ENCODE results near the gene TLCD5. TPM values are rescaled to one million over a fixed set of nuclear protein-coding genes. Genes with fewer than 3 reads are reported as not detected.

The TLCD5 gene
- total RNA-seq, 1 experiment from 2014 or later = 8.3 TPM

GRCh38 chr11:120324932-120325810 lies at the start of gene TLCD5 (continued):
- TF ChIP-seq, protein P1, sequence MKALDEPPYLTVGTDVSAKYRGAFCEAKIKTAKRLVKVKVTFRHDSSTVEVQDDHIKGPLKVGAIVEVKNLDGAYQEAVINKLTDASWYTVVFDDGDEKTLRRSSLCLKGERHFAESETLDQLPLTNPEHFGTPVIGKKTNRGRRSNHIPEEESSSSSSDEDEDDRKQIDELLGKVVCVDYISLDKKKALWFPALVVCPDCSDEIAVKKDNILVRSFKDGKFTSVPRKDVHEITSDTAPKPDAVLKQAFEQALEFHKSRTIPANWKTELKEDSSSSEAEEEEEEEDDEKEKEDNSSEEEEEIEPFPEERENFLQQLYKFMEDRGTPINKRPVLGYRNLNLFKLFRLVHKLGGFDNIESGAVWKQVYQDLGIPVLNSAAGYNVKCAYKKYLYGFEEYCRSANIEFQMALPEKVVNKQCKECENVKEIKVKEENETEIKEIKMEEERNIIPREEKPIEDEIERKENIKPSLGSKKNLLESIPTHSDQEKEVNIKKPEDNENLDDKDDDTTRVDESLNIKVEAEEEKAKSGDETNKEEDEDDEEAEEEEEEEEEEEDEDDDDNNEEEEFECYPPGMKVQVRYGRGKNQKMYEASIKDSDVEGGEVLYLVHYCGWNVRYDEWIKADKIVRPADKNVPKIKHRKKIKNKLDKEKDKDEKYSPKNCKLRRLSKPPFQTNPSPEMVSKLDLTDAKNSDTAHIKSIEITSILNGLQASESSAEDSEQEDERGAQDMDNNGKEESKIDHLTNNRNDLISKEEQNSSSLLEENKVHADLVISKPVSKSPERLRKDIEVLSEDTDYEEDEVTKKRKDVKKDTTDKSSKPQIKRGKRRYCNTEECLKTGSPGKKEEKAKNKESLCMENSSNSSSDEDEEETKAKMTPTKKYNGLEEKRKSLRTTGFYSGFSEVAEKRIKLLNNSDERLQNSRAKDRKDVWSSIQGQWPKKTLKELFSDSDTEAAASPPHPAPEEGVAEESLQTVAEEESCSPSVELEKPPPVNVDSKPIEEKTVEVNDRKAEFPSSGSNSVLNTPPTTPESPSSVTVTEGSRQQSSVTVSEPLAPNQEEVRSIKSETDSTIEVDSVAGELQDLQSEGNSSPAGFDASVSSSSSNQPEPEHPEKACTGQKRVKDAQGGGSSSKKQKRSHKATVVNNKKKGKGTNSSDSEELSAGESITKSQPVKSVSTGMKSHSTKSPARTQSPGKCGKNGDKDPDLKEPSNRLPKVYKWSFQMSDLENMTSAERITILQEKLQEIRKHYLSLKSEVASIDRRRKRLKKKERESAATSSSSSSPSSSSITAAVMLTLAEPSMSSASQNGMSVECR (CRISPR knock-in tag; IDR thresholded peaks at IDR 0.05; ENCODE audit: borderline replicate concordance) = no peak
- TF ChIP-seq ZNF219 (CRISPR knock-in tag; IDR thresholded peaks at IDR 0.05; ENCODE audit: borderline replicate concordance) = no peak
- no peak for TF ChIP-seq PREB (CRISPR knock-in tag; IDR thresholded peaks at IDR 0.05; ENCODE audit: borderline replicate concordance)
- TF ChIP-seq RORB (CRISPR knock-in tag; IDR thresholded peaks at IDR 0.05) = no peak
- peak; percentile 96 for TF ChIP-seq FOXP1 (CRISPR knock-in tag; IDR thresholded peaks at IDR 0.05; ENCODE audit: borderline replicate concordance)
- TF ChIP-seq CBFB (CRISPR knock-in tag; IDR thresholded peaks at IDR 0.05; ENCODE audit: low read depth) = no peak
- no peak for TF ChIP-seq TCF7 (CRISPR knock-in tag; IDR thresholded peaks at IDR 0.05; ENCODE audit: low read depth)
- no peak for TF ChIP-seq RELA (CRISPR knock-in tag; IDR thresholded peaks at IDR 0.05; ENCODE audit: borderline replicate concordance)
- no peak for TF ChIP-seq FOXJ3 (CRISPR knock-in tag; IDR thresholded peaks at IDR 0.05; ENCODE audit: borderline replicate concordance)
- TF ChIP-seq CDX4 (CRISPR knock-in tag; IDR thresholded peaks at IDR 0.05; ENCODE audit: borderline replicate concordance) = no peak
- peak; percentile 78; the same call in 1 of the 2 replicates for TF ChIP-seq E2F5 (CRISPR knock-in tag; IDR thresholded peaks at IDR 0.05)
- no peak for TF ChIP-seq TP53 (CRISPR knock-in tag; IDR thresholded peaks at IDR 0.05)
- no peak for TF ChIP-seq ATF6 (CRISPR knock-in tag; IDR thresholded peaks at IDR 0.05)
- no peak for TF ChIP-seq E2F1 (CRISPR knock-in tag; IDR thresholded peaks at IDR 0.05)
- TF ChIP-seq, protein P2, sequence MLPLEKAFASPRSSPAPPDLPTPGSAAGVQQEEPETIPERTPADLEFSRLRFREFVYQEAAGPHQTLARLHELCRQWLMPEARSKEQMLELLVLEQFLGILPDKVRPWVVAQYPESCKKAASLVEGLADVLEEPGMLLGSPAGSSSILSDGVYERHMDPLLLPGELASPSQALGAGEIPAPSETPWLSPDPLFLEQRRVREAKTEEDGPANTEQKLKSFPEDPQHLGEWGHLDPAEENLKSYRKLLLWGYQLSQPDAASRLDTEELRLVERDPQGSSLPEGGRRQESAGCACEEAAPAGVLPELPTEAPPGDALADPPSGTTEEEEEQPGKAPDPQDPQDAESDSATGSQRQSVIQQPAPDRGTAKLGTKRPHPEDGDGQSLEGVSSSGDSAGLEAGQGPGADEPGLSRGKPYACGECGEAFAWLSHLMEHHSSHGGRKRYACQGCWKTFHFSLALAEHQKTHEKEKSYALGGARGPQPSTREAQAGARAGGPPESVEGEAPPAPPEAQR (CRISPR knock-in tag; IDR thresholded peaks at IDR 0.05) = no peak
- no peak for TF ChIP-seq ATF1 (CRISPR knock-in tag; IDR thresholded peaks at IDR 0.05)
- TF ChIP-seq KAT7 (CRISPR knock-in tag; IDR thresholded peaks at IDR 0.05; ENCODE audit: borderline replicate concordance) = peak; percentile 93; the same call in 1 of the 2 replicates
- TF ChIP-seq NR2C2 (CRISPR knock-in tag; IDR thresholded peaks at IDR 0.05) = no peak
- TF ChIP-seq GABPB1 (CRISPR knock-in tag; IDR thresholded peaks at IDR 0.05) = 0 out of 2 replicates have a peak, but pooled peaks have one; percentile 22
- no peak for TF ChIP-seq TEAD4 (CRISPR knock-in tag; IDR thresholded peaks at IDR 0.05)
- TF ChIP-seq SMAD4 (CRISPR knock-in tag; IDR thresholded peaks at IDR 0.05) = no peak
- no peak for TF ChIP-seq GTF2I (CRISPR knock-in tag; conservative IDR thresholded peaks at IDR 0.05)
- TF ChIP-seq, protein P3, sequence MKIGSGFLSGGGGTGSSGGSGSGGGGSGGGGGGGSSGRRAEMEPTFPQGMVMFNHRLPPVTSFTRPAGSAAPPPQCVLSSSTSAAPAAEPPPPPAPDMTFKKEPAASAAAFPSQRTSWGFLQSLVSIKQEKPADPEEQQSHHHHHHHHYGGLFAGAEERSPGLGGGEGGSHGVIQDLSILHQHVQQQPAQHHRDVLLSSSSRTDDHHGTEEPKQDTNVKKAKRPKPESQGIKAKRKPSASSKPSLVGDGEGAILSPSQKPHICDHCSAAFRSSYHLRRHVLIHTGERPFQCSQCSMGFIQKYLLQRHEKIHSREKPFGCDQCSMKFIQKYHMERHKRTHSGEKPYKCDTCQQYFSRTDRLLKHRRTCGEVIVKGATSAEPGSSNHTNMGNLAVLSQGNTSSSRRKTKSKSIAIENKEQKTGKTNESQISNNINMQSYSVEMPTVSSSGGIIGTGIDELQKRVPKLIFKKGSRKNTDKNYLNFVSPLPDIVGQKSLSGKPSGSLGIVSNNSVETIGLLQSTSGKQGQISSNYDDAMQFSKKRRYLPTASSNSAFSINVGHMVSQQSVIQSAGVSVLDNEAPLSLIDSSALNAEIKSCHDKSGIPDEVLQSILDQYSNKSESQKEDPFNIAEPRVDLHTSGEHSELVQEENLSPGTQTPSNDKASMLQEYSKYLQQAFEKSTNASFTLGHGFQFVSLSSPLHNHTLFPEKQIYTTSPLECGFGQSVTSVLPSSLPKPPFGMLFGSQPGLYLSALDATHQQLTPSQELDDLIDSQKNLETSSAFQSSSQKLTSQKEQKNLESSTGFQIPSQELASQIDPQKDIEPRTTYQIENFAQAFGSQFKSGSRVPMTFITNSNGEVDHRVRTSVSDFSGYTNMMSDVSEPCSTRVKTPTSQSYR (CRISPR knock-in tag; IDR thresholded peaks at IDR 0.05) = no peak

Data from WTC11 (cell line).